Stimulated activated CD8-positive, alpha-beta memory T cell treated with anti-CD3 and anti-CD28 coated beads, Interleukin-15, amount 100 ng/mL, for 1 hour (primary cell): ENCODE measurements around the gene RASSF5.

ENCODE experiments used
- DNase-seq: peaks from one replicate; pipeline ENCODE4 v3.0.0-alpha.2; 2020; ENCODE audit warnings: low read depth

The RASSF5 gene

GRCh38 chr1:206507284-206508129, at the start of gene RASSF5:
TSS of gene RASSF5 (plus strand) at chr1:206507531. CDS start at chr1:206507603, 72 bp downstream.
- peak; percentile 66 for DNase-seq

- no peak for DNase-seq
These were observed 47.6 kb upstream of the RASSF5 start for GRCh38 chr1:206459703-206460102.

- no peak for DNase-seq
These were observed 46.4 kb upstream of the RASSF5 start for GRCh38 chr1:206460836-206461426.

- DNase-seq = peak; percentile 68
These were observed 45.5 kb upstream of the RASSF5 start for GRCh38 chr1:206461602-206462455.

- no peak for DNase-seq
These were observed 44.2 kb upstream of the RASSF5 start for GRCh38 chr1:206463137-206463536.

- DNase-seq = no peak
These were observed 43.4 kb upstream of the RASSF5 start for GRCh38 chr1:206463911-206464310.

- no peak for DNase-seq
These were observed 42.8 kb upstream of the RASSF5 start for GRCh38 chr1:206464456-206464964.

- no peak for DNase-seq
These were observed 41.4 kb upstream of the RASSF5 start for GRCh38 chr1:206465951-206466350.

GRCh38 chr1:206466840-206467649, 40.3 kb upstream of the RASSF5 start:
- no peak for DNase-seq

- no peak for DNase-seq
These were observed 39.4 kb upstream of the RASSF5 start for GRCh38 chr1:206467915-206468314.

- DNase-seq = no peak
These were observed 38.8 kb upstream of the RASSF5 start for GRCh38 chr1:206468571-206468970.

GRCh38 chr1:206469411-206469932, 37.9 kb upstream of the RASSF5 start:
- no peak for DNase-seq

- no peak for DNase-seq
These were observed 37.2 kb upstream of the RASSF5 start, which contains the start of gene IKBKE for GRCh38 chr1:206469933-206470691. TSS of gene IKBKE (plus strand) at chr1:206470476. CDS start at chr1:206473228, 2,752 bp downstream.

- no peak for DNase-seq
These were observed 36.5 kb upstream of the RASSF5 start for GRCh38 chr1:206470692-206471414.

- DNase-seq = no peak
These were observed 35.9 kb upstream of the RASSF5 start for GRCh38 chr1:206471415-206471801.

GRCh38 chr1:206472024-206472423, 35.3 kb upstream of the RASSF5 start:
- no peak for DNase-seq

GRCh38 chr1:206472454-206472853, 34.9 kb upstream of the RASSF5 start:
- DNase-seq = no peak

- DNase-seq = no peak
These were observed 34.4 kb upstream of the RASSF5 start for GRCh38 chr1:206472886-206473285.

GRCh38 chr1:206476058-206476457, 31.3 kb upstream of the RASSF5 start:
- DNase-seq = no peak

- no peak for DNase-seq
These were observed 30.7 kb upstream of the RASSF5 start for GRCh38 chr1:206476591-206476990.
